Measurements from ENCODE around the gene MARK2.

MARK2 gene

DNA sequence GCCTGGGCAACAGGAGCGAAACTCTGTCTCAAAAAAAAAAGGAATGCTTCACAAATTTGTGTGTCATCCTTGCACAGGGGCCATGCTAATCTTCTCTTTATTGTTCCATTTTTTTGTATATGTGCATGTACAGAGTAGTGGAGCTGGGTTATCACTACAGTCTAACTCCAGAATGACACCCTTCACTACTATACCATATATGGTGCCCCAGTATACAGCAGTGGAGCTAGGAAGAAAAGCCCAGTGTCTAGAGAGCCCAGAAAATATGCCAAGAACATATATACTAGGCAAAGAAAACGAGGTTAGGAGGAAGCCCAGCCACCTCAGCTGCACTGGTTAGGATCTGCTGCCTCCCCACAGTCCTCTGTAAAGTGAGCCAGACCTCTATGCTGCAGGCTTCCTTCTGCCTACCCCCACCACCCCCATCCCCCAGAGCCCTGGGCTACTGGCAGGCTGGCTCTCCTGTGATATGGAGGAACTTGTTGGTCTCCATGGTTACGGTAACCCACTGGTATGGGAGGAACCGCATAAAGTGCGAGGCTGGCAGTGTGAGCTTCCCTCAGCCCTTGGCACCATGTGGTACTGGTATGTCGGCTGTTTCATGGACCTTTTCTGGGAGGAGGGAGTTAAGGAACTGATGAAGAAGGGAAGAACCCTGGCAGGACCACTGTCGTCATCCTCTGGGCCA is 43.8 kb downstream of the MARK2 start:
- peak; percentile 21 for DNase-seq (ENCODE audit: low spot score)

DNA sequence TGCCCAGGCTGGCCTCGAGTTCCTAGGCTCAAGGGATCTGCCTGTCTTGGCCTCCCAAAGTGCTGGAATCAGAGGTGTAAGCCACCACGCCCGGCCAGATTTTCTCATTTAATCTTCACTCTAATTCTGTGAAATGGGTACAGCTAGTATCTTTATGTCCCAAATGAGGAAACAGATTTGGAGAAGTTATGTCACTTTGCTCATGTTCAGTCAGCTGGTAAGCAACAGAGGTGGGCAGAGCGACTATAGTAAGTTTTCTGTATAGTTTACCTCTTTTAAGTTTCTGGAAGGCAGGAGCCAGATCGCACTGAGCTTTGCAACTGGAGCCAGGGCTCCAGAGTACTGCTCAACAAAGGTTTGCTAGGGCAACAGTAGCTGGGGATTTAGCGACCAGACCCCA is 44.9 kb downstream of the MARK2 start:
- DNase-seq (ENCODE audit: low spot score) = no peak

DNA sequence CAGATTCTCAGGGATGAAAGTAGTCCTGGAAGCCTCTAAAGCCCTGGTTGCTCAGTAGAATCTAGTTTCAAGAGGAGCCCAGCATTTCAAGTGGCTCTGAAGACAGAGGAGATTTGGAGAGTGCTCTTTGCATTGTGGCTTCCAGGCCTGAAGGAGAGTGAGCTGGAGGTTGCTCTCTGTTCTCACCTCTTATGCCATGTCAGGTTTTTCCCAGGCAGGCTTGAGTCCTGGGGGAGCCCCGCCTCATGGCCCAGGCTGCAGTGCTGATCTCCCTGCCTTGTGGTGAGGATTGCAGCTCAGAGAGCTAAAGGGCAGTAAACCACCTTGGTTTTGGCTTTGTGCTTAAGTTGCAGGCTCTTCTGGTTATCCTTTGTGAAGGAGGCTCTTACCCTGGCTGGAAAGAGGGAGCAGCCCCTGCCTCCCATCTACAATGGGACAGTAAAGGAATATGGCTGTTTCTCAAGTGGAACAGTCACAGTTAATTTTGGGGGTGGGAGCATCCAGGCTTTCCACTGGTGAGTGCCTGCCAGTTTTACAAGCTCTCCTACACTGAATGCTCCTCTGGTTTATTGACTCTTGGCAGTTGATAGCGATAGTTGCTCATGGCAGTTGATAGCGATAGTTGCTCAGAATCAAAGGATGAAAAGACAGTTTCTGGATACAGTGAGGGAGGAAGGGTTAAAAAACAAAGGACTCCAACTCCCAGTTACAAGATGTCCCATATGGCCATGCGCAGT is 45.5 kb downstream of the MARK2 start:
- DNase-seq (ENCODE audit: low spot score) = no peak

DNA sequence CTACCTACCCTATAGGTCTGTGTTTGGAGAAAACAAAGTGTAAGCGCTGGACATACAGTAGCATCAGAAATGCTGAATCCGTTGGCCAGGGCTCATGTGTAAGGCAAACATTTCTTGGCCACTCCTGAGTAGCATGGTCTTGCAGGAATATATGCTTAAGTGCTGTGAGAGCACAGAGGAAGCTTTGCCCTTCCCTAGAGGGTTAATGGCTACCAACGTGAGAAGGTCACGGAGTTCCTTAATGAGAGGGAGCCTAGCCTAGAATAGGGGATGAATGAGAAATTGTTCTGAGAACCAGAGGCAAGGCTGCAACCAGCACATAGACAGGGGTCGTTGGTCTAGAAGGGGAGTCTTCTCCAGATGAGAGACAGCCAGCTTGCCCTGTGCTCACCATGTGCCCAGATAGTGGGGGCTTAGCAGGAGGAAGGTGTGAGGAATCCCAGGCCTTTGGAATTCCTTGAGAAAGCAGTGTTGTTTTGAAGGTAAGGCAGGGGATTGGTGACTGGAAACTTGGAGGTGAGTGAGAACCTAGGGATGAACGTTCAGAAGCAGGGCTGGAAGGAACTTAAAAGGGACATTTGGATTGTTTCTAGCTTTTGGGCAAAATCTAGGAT is 48.6 kb downstream of the MARK2 start:
- no peak for DNase-seq (ENCODE audit: low spot score)

DNA sequence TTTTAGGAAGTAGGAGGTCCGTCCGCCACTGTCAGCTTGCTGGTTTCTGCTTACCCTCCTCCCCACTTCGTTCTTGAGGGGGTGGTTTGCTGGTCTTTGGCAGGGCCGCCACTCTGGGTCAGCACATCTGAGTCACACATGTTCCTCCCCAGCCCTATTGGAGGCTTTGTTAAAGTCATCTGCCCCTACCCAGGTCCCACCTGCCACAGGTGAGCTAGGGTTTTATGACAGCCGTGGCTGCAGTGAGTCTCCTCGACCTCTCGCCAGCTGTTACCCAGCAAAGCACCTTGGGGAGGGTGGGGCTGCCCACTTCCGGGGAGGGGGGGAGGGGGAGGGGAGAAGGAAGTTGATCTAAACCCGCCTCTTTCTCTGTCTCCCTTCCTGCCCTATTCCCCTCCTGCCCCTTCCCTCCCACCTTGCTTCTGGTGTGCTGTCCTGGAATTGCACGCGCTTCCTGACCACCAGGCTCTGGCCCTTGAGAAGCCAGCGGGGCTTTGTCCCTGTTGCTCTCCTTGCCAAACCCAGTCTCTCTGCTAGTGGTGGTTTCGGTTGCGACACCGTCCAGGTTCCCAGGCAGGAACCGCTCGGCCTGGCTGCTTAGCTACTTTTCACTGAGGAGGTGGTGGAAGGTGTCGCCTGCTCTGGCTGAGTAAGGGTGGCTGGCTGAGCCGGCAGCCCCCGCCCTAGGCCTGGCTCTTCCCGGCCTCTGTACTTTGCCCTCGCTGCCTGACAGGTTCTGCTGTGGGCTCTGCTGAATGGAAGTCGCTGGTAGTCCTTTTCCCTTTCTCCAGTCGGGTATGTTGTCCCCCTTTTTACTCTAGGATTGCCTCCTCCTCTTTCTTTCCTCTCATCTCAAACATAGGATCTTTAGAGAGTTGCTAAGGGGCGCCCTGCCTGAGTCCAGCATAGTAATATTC is 49.5 kb downstream of the MARK2 start:
- DNase-seq (ENCODE audit: low spot score) = peak; percentile 72

DNA sequence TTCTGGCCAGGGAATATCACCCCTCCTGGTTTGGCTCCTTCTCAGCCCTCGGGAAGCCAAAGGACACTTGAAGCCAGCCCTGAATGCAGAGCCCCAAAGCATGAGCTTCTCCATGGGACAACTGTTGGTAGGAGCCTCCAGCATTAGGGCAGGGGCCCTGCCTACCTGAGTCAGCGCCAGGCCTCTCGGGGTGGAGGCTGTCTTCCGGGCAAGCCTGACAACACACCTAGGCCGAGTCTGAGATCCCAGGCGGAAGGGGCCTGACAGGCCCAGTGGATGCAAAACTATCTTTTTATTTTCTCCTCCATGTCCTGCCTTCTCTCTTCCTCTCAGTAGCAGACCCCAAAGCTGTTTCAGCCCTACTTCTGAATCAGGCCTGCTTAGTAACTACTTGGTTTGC is 50.4 kb downstream of the MARK2 start:
- DNase-seq (ENCODE audit: low spot score) = no peak

DNA sequence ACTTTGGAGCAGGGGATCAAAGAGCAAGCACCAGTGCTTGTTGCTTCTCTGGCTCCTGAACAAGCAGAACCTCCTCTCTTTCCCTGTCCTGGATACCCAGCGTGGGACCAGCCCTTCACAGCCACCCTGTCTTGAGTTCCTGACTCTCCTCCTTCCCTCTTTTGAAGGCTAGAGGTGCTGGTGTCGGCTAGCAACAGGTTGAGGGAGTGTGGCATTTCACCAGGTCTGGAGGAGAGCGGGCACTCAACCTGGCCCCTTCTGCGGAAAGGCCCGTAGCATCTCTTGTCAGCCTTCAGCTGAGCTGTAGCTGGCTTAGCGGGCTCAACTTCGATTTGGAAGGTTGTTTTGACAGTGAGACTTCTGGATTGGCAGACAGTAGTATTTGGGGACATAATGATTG is 51.5 kb downstream of the MARK2 start:
- no peak for DNase-seq (ENCODE audit: low spot score)

DNA sequence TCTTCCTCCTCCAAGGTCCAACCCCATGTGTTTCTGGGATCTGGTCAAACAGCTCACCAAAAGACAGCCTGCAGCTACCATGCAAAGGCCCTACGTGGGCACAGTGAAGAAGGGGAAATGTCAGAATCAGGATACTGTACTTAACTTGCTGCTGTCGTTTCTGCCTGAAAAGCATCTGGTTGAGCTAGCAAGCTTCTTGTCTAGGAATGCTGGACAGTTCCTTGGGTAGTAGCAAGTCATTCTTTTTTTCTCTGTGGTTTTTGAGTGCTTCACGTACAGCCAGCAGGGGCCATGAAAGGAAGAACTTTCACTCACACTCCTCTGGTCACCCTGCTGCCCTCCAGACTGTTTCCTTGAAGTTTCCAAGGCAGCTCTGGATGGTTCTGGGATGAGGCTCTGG is 53.3 kb downstream of the MARK2 start:
- DNase-seq (ENCODE audit: low spot score) = no peak

DNA sequence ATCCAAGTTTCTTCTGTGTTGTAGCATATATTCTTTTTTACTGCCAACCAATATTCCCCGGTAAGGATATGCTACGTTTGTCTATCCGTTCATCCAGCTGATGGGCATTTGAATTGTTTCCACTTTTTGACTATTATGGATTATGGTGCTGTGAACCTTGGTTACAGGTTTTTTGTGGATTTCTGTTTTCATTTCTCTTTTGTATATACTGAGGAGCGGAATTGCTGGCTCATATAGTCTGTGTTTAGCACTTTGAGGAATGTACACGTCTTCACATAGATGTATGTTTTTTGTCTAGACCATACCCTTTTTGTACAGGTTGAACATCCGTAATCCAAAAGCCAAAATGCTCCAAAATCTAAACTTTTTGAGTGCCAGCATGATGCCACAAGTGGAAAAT is 54.4 kb downstream of the MARK2 start:
- no peak for DNase-seq (ENCODE audit: low spot score)

DNA sequence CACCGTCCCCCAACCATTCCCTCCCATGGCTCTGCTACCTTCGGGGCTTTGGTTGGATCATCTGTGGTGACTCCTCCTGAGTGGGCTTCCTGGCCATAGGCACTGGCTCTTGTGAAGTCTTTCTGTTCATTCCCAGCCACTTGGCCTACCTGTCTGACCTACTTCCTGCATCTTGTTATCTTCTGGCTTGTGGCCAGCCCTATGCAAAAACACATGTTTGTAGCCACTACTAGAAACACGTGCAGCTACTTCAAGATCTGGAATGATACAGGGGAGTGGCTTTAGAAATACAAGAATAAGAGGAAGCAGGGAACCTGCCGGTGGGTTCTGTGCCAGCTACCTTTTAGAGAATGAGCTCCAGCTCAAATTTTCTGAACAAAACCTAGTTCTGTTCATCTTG is 57.2 kb downstream of the MARK2 start:
- no peak for DNase-seq (ENCODE audit: low spot score)

DNA sequence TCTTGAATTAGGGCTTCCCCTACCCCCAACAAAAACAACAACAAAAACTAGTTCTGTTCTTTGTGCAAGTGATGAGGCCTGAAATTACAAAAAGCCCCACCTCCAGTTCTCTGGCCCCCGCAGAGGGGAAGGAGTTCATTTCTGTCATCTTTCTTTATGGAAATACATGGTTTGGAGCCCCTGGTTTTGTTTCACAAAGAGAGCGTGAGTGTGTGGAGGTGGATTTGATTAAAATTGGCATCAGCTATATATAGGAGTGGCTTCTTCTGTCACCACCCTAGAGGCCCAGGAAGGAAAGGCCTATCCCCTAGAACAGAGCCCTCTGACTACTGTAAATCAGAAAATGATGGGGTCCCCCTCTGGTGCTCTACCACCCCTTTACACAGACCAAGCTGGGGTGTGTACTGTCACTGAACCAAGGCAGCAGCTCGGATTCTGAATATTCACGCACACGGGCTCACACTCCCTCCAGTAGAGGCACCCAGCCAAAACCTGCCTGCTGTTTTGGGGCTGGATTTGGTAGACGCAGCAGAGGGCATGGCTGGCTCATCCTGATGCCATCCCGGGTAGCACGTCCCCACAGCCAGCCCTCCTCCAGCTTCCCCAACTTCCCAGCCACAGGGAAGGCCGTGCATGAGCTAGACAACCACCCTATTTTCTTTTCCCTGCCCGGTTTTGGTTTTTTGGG is 58.7 kb downstream of the MARK2 start:
- no peak for DNase-seq (ENCODE audit: low spot score)

DNA sequence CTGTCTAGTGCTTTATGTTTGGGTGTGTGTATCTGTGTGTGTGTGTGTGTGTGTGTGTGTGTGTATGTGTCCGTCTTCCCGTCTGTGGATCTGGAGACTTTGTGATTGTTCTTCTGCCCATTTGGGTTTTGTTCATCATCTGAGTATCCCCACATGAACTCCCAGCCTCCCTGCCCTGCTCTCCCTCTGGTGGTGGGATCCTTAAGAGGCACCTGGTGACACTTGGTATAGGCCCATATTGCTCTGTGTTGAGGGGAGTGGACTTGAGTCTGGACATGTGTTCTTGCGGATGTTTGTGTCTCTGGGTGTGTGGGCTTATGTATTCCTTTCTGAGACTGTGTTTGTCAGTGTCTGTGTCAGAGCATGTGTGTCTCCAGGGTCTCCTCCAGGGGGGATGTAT is 62.8 kb downstream of the MARK2 start:
- no peak for DNase-seq (ENCODE audit: low spot score)

DNA sequence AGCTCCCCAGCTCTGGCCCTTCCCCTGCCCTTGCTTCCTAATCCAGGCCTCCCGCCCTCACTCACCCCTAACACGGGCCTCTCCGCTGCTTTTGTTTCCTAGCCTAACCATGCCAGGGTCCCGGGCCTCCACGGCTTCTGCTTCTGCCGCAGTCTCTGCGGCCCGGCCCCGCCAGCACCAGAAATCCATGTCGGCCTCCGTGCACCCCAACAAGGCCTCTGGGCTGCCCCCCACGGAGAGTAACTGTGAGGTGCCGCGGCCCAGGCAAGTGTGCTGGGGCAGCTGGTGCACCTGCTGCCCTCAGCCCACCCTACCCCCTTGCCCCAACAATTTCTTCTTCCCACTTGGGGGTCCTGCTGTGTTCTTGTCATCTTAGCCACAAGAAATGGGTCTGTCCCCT is 65.0 kb downstream of the MARK2 start:
- no peak for DNase-seq (ENCODE audit: low spot score)

DNA sequence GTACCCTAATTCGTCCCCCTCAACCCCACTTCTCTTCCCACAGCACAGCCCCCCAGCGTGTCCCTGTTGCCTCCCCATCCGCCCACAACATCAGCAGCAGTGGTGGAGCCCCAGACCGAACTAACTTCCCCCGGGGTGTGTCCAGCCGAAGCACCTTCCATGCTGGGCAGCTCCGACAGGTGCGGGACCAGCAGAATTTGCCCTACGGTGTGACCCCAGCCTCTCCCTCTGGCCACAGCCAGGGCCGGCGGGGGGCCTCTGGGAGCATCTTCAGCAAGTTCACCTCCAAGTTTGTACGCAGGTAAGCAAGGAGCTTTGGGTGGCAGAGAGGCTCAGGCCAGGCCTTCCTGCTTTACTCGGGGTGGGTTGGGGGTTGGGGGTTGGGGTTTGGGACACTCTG is 65.8 kb downstream of the MARK2 start:
- no peak for DNase-seq (ENCODE audit: low spot score)

DNA sequence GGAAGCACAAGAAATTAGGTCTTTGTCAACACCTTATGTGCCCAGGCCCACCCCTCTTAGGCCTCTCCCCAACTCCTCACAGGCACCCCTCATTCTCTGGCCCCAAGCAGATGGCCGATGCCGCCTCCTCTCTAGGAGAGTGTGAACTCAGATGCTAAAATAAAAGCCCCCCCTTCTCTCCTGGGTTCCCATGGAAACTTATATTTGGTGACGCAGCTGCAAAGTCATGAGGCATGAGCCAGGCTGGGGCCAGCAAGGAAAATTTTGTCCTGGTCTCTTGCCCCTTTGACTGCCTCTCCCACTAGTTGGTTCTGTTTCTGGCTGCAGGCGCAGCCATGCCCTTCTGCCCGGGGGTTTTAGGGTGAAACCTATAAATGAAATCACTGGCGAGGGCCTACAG is 66.3 kb downstream of the MARK2 start:
- no peak for DNase-seq (ENCODE audit: low spot score)

DNA sequence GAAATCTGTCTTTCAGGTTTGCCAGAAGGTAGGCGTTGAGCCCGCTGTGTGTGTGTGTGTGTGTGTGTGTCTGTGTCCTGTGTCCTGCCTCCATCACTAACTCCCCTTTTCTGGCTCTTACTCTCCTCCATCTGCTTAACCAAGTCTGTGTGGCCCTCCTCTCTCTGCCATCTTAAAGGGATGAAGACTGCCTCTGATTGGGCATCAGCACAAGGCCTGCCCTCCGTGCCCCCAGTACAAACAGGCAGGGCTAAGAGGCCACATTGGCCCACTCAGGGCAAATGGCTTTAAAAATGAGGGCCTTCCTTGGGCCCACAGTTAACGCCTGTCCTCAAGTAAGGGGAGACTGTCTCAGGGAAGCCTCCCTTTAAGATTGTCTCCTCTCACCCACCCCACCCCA is 67.2 kb downstream of the MARK2 start:
- DNase-seq (ENCODE audit: low spot score) = no peak

DNA sequence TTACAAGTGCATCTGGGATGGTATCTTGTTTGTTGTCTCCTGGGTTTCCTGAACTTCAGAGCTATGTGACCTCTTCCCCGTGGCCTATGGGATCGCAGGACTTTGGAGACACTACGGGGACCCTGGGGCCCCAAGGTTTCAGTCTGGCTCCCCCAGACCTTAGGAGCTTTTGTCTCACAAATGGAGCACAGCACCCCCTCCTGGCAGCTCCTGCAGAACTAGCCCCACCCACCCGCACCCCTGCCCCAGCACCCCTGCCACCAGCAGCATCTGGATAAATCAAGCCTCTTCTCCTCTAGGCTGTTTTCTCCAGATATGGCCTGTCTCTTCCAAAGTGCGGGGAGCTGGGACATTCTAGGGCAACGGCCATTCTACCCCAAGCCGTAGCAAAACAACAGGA is 67.7 kb downstream of the MARK2 start:
- DNase-seq (ENCODE audit: low spot score) = peak; percentile 51

DNA sequence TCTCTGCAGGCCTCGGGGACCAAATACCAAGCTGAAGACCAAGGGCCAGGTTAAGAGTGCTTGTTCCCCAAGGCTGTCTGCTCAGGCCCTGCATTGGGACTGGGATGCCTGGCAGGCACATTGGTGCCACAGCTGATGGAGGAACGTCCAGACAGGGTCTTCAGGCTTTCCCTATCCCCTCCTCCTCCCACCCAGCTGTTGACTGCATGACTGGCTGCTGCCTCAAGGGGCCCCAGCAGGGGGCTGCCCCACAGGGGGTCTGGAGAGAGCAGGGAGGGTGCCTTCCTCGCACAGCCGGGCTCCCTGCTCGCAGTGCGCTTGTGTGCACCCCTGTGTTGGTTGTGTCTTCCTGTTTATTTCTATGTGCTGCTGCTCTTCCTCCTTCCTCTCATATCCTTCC is 68.2 kb downstream of the MARK2 start:
- no peak for DNase-seq (ENCODE audit: low spot score)

DNA sequence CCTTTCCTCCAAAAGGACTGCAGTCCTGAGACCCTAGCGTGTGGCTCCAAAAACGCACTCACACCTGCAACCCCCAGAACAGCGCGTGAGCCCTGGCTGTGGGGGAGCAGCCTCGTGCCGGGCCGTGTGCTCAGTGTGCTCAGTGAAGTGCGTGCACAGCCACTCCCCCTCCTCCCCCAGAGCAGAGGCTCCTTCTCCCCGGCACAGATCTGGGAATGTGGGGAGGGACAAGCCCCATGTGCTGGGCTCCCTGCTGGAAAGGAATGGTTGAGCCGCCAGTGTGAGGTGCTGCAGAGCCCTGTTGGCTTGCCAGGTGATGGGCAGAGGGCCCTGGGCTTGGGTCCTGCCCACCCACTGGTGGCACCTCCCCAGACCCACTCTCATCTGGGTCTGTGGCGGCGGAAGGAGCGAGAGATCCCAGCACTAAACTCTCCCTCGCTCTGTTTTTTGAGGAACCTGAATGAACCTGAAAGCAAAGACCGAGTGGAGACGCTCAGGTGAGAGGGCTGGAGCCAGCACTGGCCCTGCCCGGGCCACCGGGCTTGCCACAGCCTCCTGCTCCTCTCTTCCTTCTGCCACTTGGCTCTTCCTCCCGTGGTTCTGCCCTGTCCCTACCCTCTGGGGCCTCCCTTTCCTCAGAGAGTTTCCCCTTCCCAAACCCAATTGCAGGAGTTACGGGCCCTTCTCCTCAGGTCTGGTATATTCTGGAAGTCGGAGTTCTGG is 69.1 kb downstream of the MARK2 start:
- DNase-seq (ENCODE audit: low spot score) = no peak

DNA sequence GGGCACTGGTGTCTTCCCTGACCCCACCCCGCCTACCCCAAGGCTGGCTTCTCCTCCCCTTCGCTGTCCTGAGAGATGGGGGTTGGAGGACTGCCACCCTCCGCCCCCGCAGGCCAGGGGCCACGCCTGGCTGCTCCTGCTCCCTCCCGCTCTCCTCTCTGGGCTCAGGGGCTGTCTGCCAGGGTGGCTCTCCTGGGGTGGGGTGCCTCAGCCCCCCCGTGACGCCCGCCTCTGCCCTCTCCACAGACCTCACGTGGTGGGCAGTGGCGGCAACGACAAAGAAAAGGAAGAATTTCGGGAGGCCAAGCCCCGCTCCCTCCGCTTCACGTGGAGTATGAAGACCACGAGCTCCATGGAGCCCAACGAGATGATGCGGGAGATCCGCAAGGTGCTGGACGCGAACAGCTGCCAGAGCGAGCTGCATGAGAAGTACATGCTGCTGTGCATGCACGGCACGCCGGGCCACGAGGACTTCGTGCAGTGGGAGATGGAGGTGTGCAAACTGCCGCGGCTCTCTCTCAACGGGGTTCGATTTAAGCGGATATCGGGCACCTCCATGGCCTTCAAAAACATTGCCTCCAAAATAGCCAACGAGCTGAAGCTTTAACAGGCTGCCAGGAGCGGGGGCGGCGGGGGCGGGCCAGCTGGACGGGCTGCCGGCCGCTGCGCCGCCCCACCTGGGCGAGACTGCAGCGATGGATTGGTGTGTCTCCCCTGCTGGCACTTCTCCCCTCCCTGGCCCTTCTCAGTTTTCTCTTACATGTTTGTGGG is 69.9 kb downstream of the MARK2 start:
- no peak for DNase-seq (ENCODE audit: low spot score)
